Activated CD4-positive, alpha-beta T cell treated with anti-CD3 and anti-CD28 coated beads for 36 hours (primary cell): Measurements from ENCODE around the gene IPO8. TPM values are rescaled to one million over a fixed set of nuclear protein-coding genes. Genes with fewer than 3 reads are reported as not detected.
A peak's percentile ranks its signal among the peaks of the same experiment; 100 is the strongest.

Experiments
- ATAC-seq: fragments of 200-7000 bp; cut with Tn5 transposase; one replicate; pipeline ENCODE4 v1.10.0; 2021; ENCODE audit warnings: mild to moderate bottlenecking, moderate library complexity
- CTCF ChIA-PET: fragments of 350-600 bp; sonication (Branson Sonifier 250); formaldehyde crosslinking; loops from one replicate; lab custom pipeline; 2021; ENCODE audit warnings: antibody characterized with exemption; lab: Charles Lee
- POLR2A ChIA-PET: fragments of 350-600 bp; sonication (Branson Sonifier 250); formaldehyde crosslinking; loops from one replicate; lab custom pipeline; 2021; ENCODE audit warnings: antibody characterized with exemption, inconsistent platforms; lab: Charles Lee
- DNase-seq: peaks from one replicate; pipeline ENCODE4 v3.0.0-alpha.2; 2020
- H3K27ac Mint-ChIP-seq: one replicate; pipeline ENCODE4 v1.8.0; 2021; ENCODE audit warnings: mixed read lengths
- H3K27me3 Mint-ChIP-seq: one replicate; pipeline ENCODE4 v1.8.0; 2021; ENCODE audit warnings: mixed read lengths
- H3K36me3 Mint-ChIP-seq: one replicate; pipeline ENCODE4 v1.8.0; 2021; ENCODE audit warnings: low read depth, mixed read lengths
- H3K4me1 Mint-ChIP-seq: one replicate; pipeline ENCODE4 v1.8.0; 2021; ENCODE audit warnings: mixed read lengths
- H3K4me3 Mint-ChIP-seq: one replicate; pipeline ENCODE4 v1.8.0; 2021; ENCODE audit warnings: mild to moderate bottlenecking, moderate library complexity, mixed read lengths
- H3K9me3 Mint-ChIP-seq: one replicate; pipeline ENCODE4 v1.8.0; 2021; ENCODE audit warnings: low read depth, mixed read lengths
- intact Hi-C, 2 experiments: fragments of 100-400 bp; cut with DNase I in 1 of 2; cut with micrococcal nuclease in 1 of 2; formaldehyde crosslinking; loops; one replicate each; pipeline versions ENCODE4 v1.14.2 to v1.15.1; 2022 to 2024; cut with DNase I, micrococcal nuclease
- total RNA-seq, 2 experiments: library from RNA; stranded (reverse); gene quantifications; one replicate each; pipeline ENCODE4 v1.2.3, GENCODE V29; 2021

Gene IPO8
- total RNA-seq, 2 experiments from 2014 or later, result 48.7 to 51.4 TPM

GRCh38 chr12:30706476-30706875, 10.8 kb upstream of the IPO8 start:
- ChIA-PET POLR2A (no interaction called here), CTCF (interaction anchor here (0.7 to 1.2 kb wide), 2 partner anchors 12 to 320 kb away, joined by 3 read pairs; no protein-coding TSS in a partner anchor)
- ATAC-seq (no peak), DNase-seq (no peak)
- intact Hi-C loops, result no loop called here
- Mint-ChIP-seq H3K27ac (no peak overlapping the region), H3K4me1 (no peaks in the 10 kb centered on the region), H3K4me3 (no peak overlapping the region), H3K36me3 (peaks cover 8% of the 10 kb centered on the region), H3K9me3 (no peaks in the 10 kb centered on the region), H3K27me3 (no peaks in the 10 kb centered on the region)

- ATAC-seq (no peak), DNase-seq (no peak)
- H3K4me1 Mint-ChIP-seq, result peaks cover 5% of the 10 kb centered on the region
- no peaks in the 10 kb centered on the region for H3K9me3 Mint-ChIP-seq
- ChIA-PET POLR2A (no interaction called here), CTCF (interaction anchor here (1.0 to 1.4 kb wide), 2 partner anchors 9 to 146 kb away, joined by 3 to 4 read pairs; no protein-coding TSS in a partner anchor)
- intact Hi-C loops, result no loop called here
- H3K36me3 Mint-ChIP-seq, result no peaks in the 10 kb centered on the region
- H3K27me3 Mint-ChIP-seq, result no peaks in the 10 kb centered on the region
- no peak overlapping the region for H3K27ac Mint-ChIP-seq
- H3K4me3 Mint-ChIP-seq, result no peak overlapping the region
Observed at GRCh38 chr12:30701056-30701455, 5.4 kb upstream of the IPO8 start.

- intact Hi-C loops, result no loop called here
- Mint-ChIP-seq H3K27me3 (no peaks in the 10 kb centered on the region), H3K36me3 (no peaks in the 10 kb centered on the region), H3K4me3 (no peak overlapping the region), H3K9me3 (no peaks in the 10 kb centered on the region), H3K27ac (no peak overlapping the region), H3K4me1 (peaks cover 7% of the 10 kb centered on the region)
- ChIA-PET POLR2A (no interaction called here), CTCF (interaction anchor here (1.0 kb wide), 1 partner anchor 10 kb away, joined by 3 read pairs; no protein-coding TSS in a partner anchor)
- ATAC-seq, result no peak
- DNase-seq, result no peak
Observed at GRCh38 chr12:30700216-30700900, 4.7 kb upstream of the IPO8 start.

- no peak overlapping the region for H3K27ac Mint-ChIP-seq
- H3K36me3 Mint-ChIP-seq, result no peaks in the 10 kb centered on the region
- no peak overlapping the region for H3K4me3 Mint-ChIP-seq
- ChIA-PET POLR2A (no interaction called here), CTCF (interaction anchor here (1.0 to 1.8 kb wide), 2 partner anchors 13 to 51 kb away, joined by 3 to 4 read pairs; no protein-coding TSS in a partner anchor)
- intact Hi-C loops, result loop anchor here (5.0 to 10.0 kb wide), 2 partner anchors 109 to 626 kb away; partner anchors contain the start of gene SINHCAF (in 1 of the 2)
- H3K27me3 Mint-ChIP-seq, result no peaks in the 10 kb centered on the region
- peaks cover 20% of the 10 kb centered on the region for H3K4me1 Mint-ChIP-seq
- DNase-seq, result no peak
- ATAC-seq, result no peak
- H3K9me3 Mint-ChIP-seq, result no peaks in the 10 kb centered on the region
Observed at GRCh38 chr12:30698346-30698745, 2.7 kb upstream of the IPO8 start.

GRCh38 chr12:30696943-30697342, 1.3 kb upstream of the IPO8 start:
- H3K4me1 Mint-ChIP-seq, result peaks cover 31% of the 10 kb centered on the region
- CTCF ChIA-PET, result interaction anchor here (0.9 to 1.8 kb wide), 2 partner anchors 12 to 25 kb away, joined by 3 to 4 read pairs; no protein-coding TSS in a partner anchor
- no peak overlapping the region for H3K27ac Mint-ChIP-seq
- intact Hi-C loops, result loop anchor here (5.0 to 10.0 kb wide), 2 partner anchors 110 to 628 kb away; partner anchors contain the start of gene SINHCAF (in 1 of the 2)
- ATAC-seq (no peak), DNase-seq (no peak)
- no peaks in the 10 kb centered on the region for H3K9me3 Mint-ChIP-seq
- POLR2A ChIA-PET, result no interaction called here
- no peaks in the 10 kb centered on the region for H3K27me3 Mint-ChIP-seq
- H3K36me3 Mint-ChIP-seq, result no peaks in the 10 kb centered on the region
- no peak overlapping the region for H3K4me3 Mint-ChIP-seq

- peak; percentile 5 for DNase-seq
- Mint-ChIP-seq H3K36me3 (no peaks in the 10 kb centered on the region), H3K9me3 (no peaks in the 10 kb centered on the region), H3K27me3 (no peaks in the 10 kb centered on the region), H3K4me1 (peaks cover 34% of the 10 kb centered on the region), H3K4me3 (peak overlapping the region; percentile 93), H3K27ac (peak overlapping the region; percentile 95)
- CTCF ChIA-PET, result interaction anchor here (1.6 to 1.8 kb wide), 2 partner anchors 11 to 57 kb away, joined by 4 to 7 read pairs; no protein-coding TSS in a partner anchor
- no peak for ATAC-seq
- intact Hi-C loops, result loop anchor here (5.0 to 10.0 kb wide), 2 partner anchors 111 to 628 kb away; partner anchors contain the start of gene SINHCAF (in 1 of the 2)
- POLR2A ChIA-PET, result interaction anchor here (1.1 kb wide), 1 partner anchor 57 kb away, joined by 8 read pairs; no protein-coding TSS in a partner anchor
Observed at GRCh38 chr12:30696486-30696885, 817 bp upstream of the IPO8 start.

GRCh38 chr12:30696103-30696408, 387 bp upstream of the IPO8 start:
- H3K9me3 Mint-ChIP-seq, result no peaks in the 10 kb centered on the region
- peak overlapping the region; percentile 93 for H3K4me3 Mint-ChIP-seq
- ATAC-seq (peak; percentile 26), DNase-seq (no peak)
- CTCF ChIA-PET, result interaction anchor here (1.0 to 1.6 kb wide), 4 partner anchors 10 to 57 kb away, joined by 3 to 7 read pairs (median 3); no protein-coding TSS in a partner anchor
- H3K27ac Mint-ChIP-seq, result peak overlapping the region; percentile 95
- intact Hi-C loops, result loop anchor here (5.0 to 10.0 kb wide), 2 partner anchors 111 to 629 kb away; partner anchors contain the start of gene SINHCAF (in 1 of the 2)
- H3K36me3 Mint-ChIP-seq, result no peaks in the 10 kb centered on the region
- POLR2A ChIA-PET, result interaction anchor here (0.7 to 1.1 kb wide), 2 partner anchors 58 to 1265 kb away, joined by 6 to 8 read pairs; no protein-coding TSS in a partner anchor
- H3K4me1 Mint-ChIP-seq, result peaks cover 37% of the 10 kb centered on the region
- no peaks in the 10 kb centered on the region for H3K27me3 Mint-ChIP-seq

- CTCF ChIA-PET, result interaction anchor here (0.7 to 1.6 kb wide), 7 partner anchors 11 to 1115 kb away, joined by 3 to 7 read pairs (median 3); no protein-coding TSS in a partner anchor
- DNase-seq, result peak; percentile 42
- peak; percentile 20 for ATAC-seq
- intact Hi-C loops, result loop anchor here (1.0 to 10.0 kb wide), 5 partner anchors 61 to 1313 kb away; partner anchors contain the start of genes DDX11 (in 1 of the 2), ERGIC2 (in 1 of the 2) and SINHCAF (in 1 of the 2)
- no peaks in the 10 kb centered on the region for H3K27me3 Mint-ChIP-seq
- H3K36me3 Mint-ChIP-seq, result peaks cover 4% of the 10 kb centered on the region
- POLR2A ChIA-PET, result no interaction called here
- no peaks in the 10 kb centered on the region for H3K9me3 Mint-ChIP-seq
- peak overlapping the region; percentile 93 for H3K4me3 Mint-ChIP-seq
- peaks cover 40% of the 10 kb centered on the region for H3K4me1 Mint-ChIP-seq
- H3K27ac Mint-ChIP-seq, result peak overlapping the region; percentile 86
Observed at GRCh38 chr12:30694412-30695198, 1.1 kb downstream of the IPO8 start.

- no peak overlapping the region for H3K4me3 Mint-ChIP-seq
- H3K27ac Mint-ChIP-seq, result no peak overlapping the region
- intact Hi-C loops, result loop anchor here in 1 of 2 experiments (10.0 kb wide), 1 partner anchor 632 kb away; the partner anchor contains the start of gene SINHCAF
- DNase-seq (no peak), ATAC-seq (no peak)
- no peaks in the 10 kb centered on the region for H3K9me3 Mint-ChIP-seq
- peaks cover 4% of the 10 kb centered on the region for H3K36me3 Mint-ChIP-seq
- CTCF ChIA-PET, result no interaction called here
- H3K27me3 Mint-ChIP-seq, result no peaks in the 10 kb centered on the region
- POLR2A ChIA-PET, result no interaction called here
- H3K4me1 Mint-ChIP-seq, result peaks cover 44% of the 10 kb centered on the region
Observed at GRCh38 chr12:30692470-30692869, 3.2 kb downstream of the IPO8 start.

- ATAC-seq (no peak), DNase-seq (no peak)
- ChIA-PET POLR2A (no interaction called here), CTCF (no interaction called here)
- Mint-ChIP-seq H3K4me1 (peaks cover 45% of the 10 kb centered on the region), H3K4me3 (no peak overlapping the region), H3K27me3 (no peaks in the 10 kb centered on the region), H3K27ac (no peak overlapping the region), H3K9me3 (no peaks in the 10 kb centered on the region), H3K36me3 (peaks cover 6% of the 10 kb centered on the region)
- intact Hi-C loops, result loop anchor here in 1 of 2 experiments (10.0 kb wide), 1 partner anchor 634 kb away; the partner anchor contains the start of gene SINHCAF
Observed at GRCh38 chr12:30691122-30691879, 4.4 kb downstream of the IPO8 start.
